B cell (primary cell): ENCODE data around the gene SOX13. TPM values are rescaled to one million over a fixed set of nuclear protein-coding genes. Genes with fewer than 3 reads are reported as not detected.

Source experiments
- ATAC-seq: fragments of 200-7000 bp; cut with Tn5 transposase; one replicate; pipeline ENCODE4 v1.10.0; 2021; ENCODE audit warnings: low read depth, mild to moderate bottlenecking, moderate number of reproducible peaks, moderate library complexity
- CTCF ChIA-PET: fragments of 350-600 bp; sonication (Branson Sonifier 250); formaldehyde crosslinking; loops from one replicate; lab custom pipeline; 2021; ENCODE audit warnings: antibody characterized with exemption, inconsistent platforms; lab: Charles Lee
- POLR2A ChIA-PET: fragments of 350-600 bp; sonication (Branson Sonifier 250); formaldehyde crosslinking; loops from one replicate; lab custom pipeline; 2021; ENCODE audit warnings: antibody characterized with exemption; lab: Charles Lee
- DNase-seq: peaks from one replicate; pipeline ENCODE4 v3.0.0; 2013
- H2AFZ ChIP-seq: 2 replicates; pipeline ENCODE4 v1.6.1; 2012; ENCODE audit warnings: mild to moderate bottlenecking, low read depth, low read length; ENCODE audit not compliant: insufficient read depth, poor library complexity, severe bottlenecking
- H3K27ac ChIP-seq, 2 donors: 1 replicate in 1 of 2; 2 replicates in 1 of 2; pipeline ENCODE4 v1.5.1; 2012 to 2013; ENCODE audit warnings: low read length in 2 of 2, mild to moderate bottlenecking in 2 of 2, moderate library complexity in 1 of 2
- H3K27me3 ChIP-seq, 4 experiments: fragments of 200-600 bp in 1 of 4; sonication (generic) in 1 of 4; replicated peaks in 1 of 4; 1 replicate in 2 of 4; 2 replicates in 2 of 4; pipeline versions ENCODE4 v1.6.1 to v1.7.0; 2013 to 2016; ENCODE audit warnings: low read length in 3 of 4, mild to moderate bottlenecking in 2 of 4, mixed read lengths in 1 of 4, moderate library complexity in 1 of 4; ENCODE audit not compliant: insufficient read depth in 4 of 4, control insufficient read depth in 3 of 4; ENCODE audit errors: control extremely low read depth in 1 of 4
- H3K36me3 ChIP-seq, 2 experiments: replicated peaks in 1 of 2; 1 replicate in 1 of 2; 2 replicates in 1 of 2; pipeline versions ENCODE4 v1.6.1 to v1.7.1; 2013; ENCODE audit warnings: low read length in 1 of 2; ENCODE audit not compliant: insufficient read depth in 2 of 2, control insufficient read depth in 1 of 2; ENCODE audit errors: control extremely low read depth in 1 of 2, extremely low read depth in 1 of 2
- H3K4me1 ChIP-seq, 2 donors: fragments of 200-600 bp in 1 of 2; sonication (generic) in 1 of 2; 1 replicate in 1 of 2; 2 replicates in 1 of 2; pipeline versions ENCODE4 v1.5.1 to v1.6.1; 2013 to 2017; ENCODE audit warnings: low read length in 2 of 2; ENCODE audit not compliant: control insufficient read depth in 2 of 2, insufficient read depth in 2 of 2
- H3K4me2 ChIP-seq: replicated peaks from 2 replicates; pipeline ENCODE3; 2012; ENCODE audit warnings: mild to moderate bottlenecking, low read depth, low read length; ENCODE audit not compliant: poor library complexity, severe bottlenecking
- H3K4me3 ChIP-seq, 5 experiments: fragments of 200-600 bp in 1 of 5; sonication (generic) in 1 of 5; 1 replicate in 3 of 5; 2 replicates in 2 of 5; pipeline versions ENCODE4 v1.5.1 to v1.7.0; 2011 to 2016; ENCODE audit warnings: low read length in 4 of 5, mild to moderate bottlenecking in 4 of 5, low read depth in 2 of 5, control low read depth in 1 of 5, moderate library complexity in 1 of 5; ENCODE audit not compliant: insufficient read depth in 1 of 5; ENCODE audit errors: control extremely low read depth in 1 of 5, extremely low read depth in 1 of 5
- H3K79me2 ChIP-seq: fragments of 200-600 bp; sonication (generic); one replicate; pipeline ENCODE4 v1.6.0; 2016; ENCODE audit warnings: low read length; ENCODE audit not compliant: control insufficient read depth, insufficient read depth
- H3K9ac ChIP-seq: fragments of 200-600 bp; sonication (generic); 2 replicates; pipeline ENCODE4 v1.6.1; 2017; ENCODE audit warnings: mild to moderate bottlenecking, low read length, moderate library complexity
- H3K9me3 ChIP-seq, 3 donors: one replicate each; pipeline versions ENCODE4 v1.6.1 to v1.7.1; 2013; ENCODE audit warnings: low read length in 2 of 3; ENCODE audit not compliant: control insufficient read depth in 2 of 3, insufficient read depth in 1 of 3; ENCODE audit errors: control extremely low read depth in 1 of 3
- H4K20me1 ChIP-seq: 2 replicates; pipeline ENCODE4 v1.6.0; 2012; ENCODE audit warnings: mild to moderate bottlenecking, low read length; ENCODE audit not compliant: insufficient read depth, control insufficient read depth, poor library complexity, severe bottlenecking
- H3K27ac Mint-ChIP-seq: one replicate; pipeline ENCODE4 v1.8.0; 2021; ENCODE audit warnings: mixed read lengths
- H3K27me3 Mint-ChIP-seq: one replicate; pipeline ENCODE4 v1.8.0; 2021; ENCODE audit warnings: mixed read lengths
- H3K4me1 Mint-ChIP-seq: one replicate; pipeline ENCODE4 v1.8.0; 2021; ENCODE audit warnings: mixed read lengths
- H3K4me3 Mint-ChIP-seq: one replicate; pipeline ENCODE4 v1.8.0; 2021; ENCODE audit warnings: mixed read lengths
- H3K9me3 Mint-ChIP-seq: one replicate; pipeline ENCODE4 v1.8.0; 2022; ENCODE audit warnings: mixed read lengths; ENCODE audit not compliant: insufficient read depth
- EZH2 ChIP-seq: IDR thresholded peaks from 2 replicates; pipeline ENCODE4 v1.6.1; 2012; ENCODE audit warnings: borderline replicate concordance, low read depth, mild to moderate bottlenecking, moderate library complexity, low read length; ENCODE audit not compliant: insufficient read depth, poor library complexity, severe bottlenecking
- WGBS: methylation state at CpG from one replicate; pipeline ENCODE4 v1.1.5; 2013; ENCODE audit warnings: missing lambda C conversion rate; ENCODE audit not compliant: insufficient coverage; 5-methylcytosine and 5-hydroxymethylcytosine counted together
- intact Hi-C: fragments of 100-400 bp; cut with micrococcal nuclease; formaldehyde crosslinking; loops from one replicate; pipeline ENCODE4 v1.10.0; 2022
- polyA plus RNA-seq: library from polyadenylated mRNA; depleted of rRNA; stranded (reverse); fragments of >200 nt; gene quantifications from 2 replicates; pipeline ENCODE4 v1.2.3, GENCODE V29; 2012
- total RNA-seq, 2 donors: library from RNA; stranded (reverse); fragments of 120-200 nt in 1 of 2; gene quantifications; 1 replicate in 1 of 2; 2 replicates in 1 of 2; pipeline versions ENCODE4 v1.2.3 to v1.2.4, GENCODE V29; 2013 to 2022
- TF ChIP-seq, protein P1 (sequence below): fragments of 200-600 bp; IDR thresholded peaks from one replicate; pipeline ENCODE4 v1.8.0; 2022; ENCODE audit warnings: antibody characterized with exemption, mild to moderate bottlenecking

The SOX13 gene
- total and polyA plus RNA-seq, 2 donors (not counting 1 experiment from before 2014, with no cell fraction given), result 0.15 to 1.3 TPM

- no peak overlapping the region for H3K27ac ChIP-seq
- Mint-ChIP-seq H3K27me3 (peaks cover 8% of the 10 kb centered on the region), H3K4me3 (no peak overlapping the region), H3K4me1 (no peaks in the 10 kb centered on the region), H3K9me3 (no peaks in the 10 kb centered on the region), H3K27ac (no peak overlapping the region)
- H4K20me1 ChIP-seq, result no peaks in the 10 kb centered on the region
- no peak overlapping the region for H3K4me2 ChIP-seq
- CTCF ChIA-PET, result no interaction called here
- TF ChIP-seq, protein P1, sequence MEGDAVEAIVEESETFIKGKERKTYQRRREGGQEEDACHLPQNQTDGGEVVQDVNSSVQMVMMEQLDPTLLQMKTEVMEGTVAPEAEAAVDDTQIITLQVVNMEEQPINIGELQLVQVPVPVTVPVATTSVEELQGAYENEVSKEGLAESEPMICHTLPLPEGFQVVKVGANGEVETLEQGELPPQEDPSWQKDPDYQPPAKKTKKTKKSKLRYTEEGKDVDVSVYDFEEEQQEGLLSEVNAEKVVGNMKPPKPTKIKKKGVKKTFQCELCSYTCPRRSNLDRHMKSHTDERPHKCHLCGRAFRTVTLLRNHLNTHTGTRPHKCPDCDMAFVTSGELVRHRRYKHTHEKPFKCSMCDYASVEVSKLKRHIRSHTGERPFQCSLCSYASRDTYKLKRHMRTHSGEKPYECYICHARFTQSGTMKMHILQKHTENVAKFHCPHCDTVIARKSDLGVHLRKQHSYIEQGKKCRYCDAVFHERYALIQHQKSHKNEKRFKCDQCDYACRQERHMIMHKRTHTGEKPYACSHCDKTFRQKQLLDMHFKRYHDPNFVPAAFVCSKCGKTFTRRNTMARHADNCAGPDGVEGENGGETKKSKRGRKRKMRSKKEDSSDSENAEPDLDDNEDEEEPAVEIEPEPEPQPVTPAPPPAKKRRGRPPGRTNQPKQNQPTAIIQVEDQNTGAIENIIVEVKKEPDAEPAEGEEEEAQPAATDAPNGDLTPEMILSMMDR, result no peak
- TF ChIP-seq EZH2, result no peak
- POLR2A ChIA-PET, result no interaction called here
- H3K36me3 ChIP-seq, result no peaks in the 10 kb centered on the region
- H3K4me3 ChIP-seq, result no peak overlapping the region
- intact Hi-C loops, result no loop called here
- no peaks in the 10 kb centered on the region for H3K79me2 ChIP-seq
- H3K9ac ChIP-seq, result no peak overlapping the region
- 71% methylated on average over 2 of the region's 5 CpGs for WGBS
- ATAC-seq (no peak), DNase-seq (no peak)
- H3K27me3 ChIP-seq, result no peaks in the 10 kb centered on the region
- no peaks in the 10 kb centered on the region for H3K4me1 ChIP-seq
- no peaks in the 10 kb centered on the region for H3K9me3 ChIP-seq
- no peak overlapping the region for H2AFZ ChIP-seq
Observed at GRCh38 chr1:204051258-204051657, 21.7 kb upstream of the SOX13 start.

DNA sequence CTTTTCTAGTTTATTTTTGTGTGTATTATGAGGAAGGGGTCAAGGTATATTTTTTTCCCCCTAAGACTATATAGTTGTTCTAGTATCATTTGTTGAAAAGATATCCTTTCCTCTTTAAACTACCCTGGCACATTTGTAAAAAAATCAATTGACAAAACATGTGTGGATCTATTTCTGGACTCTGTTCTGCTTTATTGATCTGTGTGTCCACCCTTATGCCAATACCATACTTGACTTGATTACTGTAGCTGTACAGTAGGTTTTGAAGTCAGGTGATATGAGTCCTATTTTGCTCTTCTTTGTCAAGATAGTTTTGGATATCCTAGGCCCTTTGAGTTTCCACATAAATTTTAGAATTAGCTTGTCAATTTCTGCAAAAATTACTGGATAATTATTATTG, 21.2 kb upstream of the SOX13 start:
- H3K4me3 Mint-ChIP-seq, result no peak overlapping the region
- no peak for ATAC-seq
- no peaks in the 10 kb centered on the region for H3K9me3 ChIP-seq
- no peaks in the 10 kb centered on the region for H4K20me1 ChIP-seq
- TF ChIP-seq EZH2, result no peak
- POLR2A ChIA-PET, result no interaction called here
- H3K4me2 ChIP-seq, result no peak overlapping the region
- H3K27me3 ChIP-seq, result no peaks in the 10 kb centered on the region
- no peaks in the 10 kb centered on the region for H3K9me3 Mint-ChIP-seq
- H3K36me3 ChIP-seq, result no peaks in the 10 kb centered on the region
- DNase-seq, result no peak
- no peak overlapping the region for H3K9ac ChIP-seq
- intact Hi-C loops, result no loop called here
- no peak overlapping the region for H3K4me3 ChIP-seq
- no peak overlapping the region for H2AFZ ChIP-seq
- H3K79me2 ChIP-seq, result no peaks in the 10 kb centered on the region
- no peaks in the 10 kb centered on the region for H3K4me1 ChIP-seq
- H3K4me1 Mint-ChIP-seq, result no peaks in the 10 kb centered on the region
- no peak overlapping the region for H3K27ac ChIP-seq
- CTCF ChIA-PET, result no interaction called here
- peaks cover 9% of the 10 kb centered on the region for H3K27me3 Mint-ChIP-seq
- H3K27ac Mint-ChIP-seq, result no peak overlapping the region
